Measurements from ENCODE around the gene DOCK11. TPM values are rescaled to one million over a fixed set of nuclear protein-coding genes. Genes with fewer than 3 reads are reported as not detected.

Gene DOCK11
- total RNA-seq, 3 donors from 2014 or later, result 4.5 to 31.6 (median 8.4) TPM

GRCh38 chrX:118508221-118508620 lies 12.6 kb downstream of the DOCK11 start:
- ATAC-seq (no peak), DNase-seq (no peak)
- no peak for TF ChIP-seq CTCF (IDR thresholded peaks at IDR 0.05)
- Histone ChIP-seq H3K4me1 (ENCODE audit: low read depth) (no peaks in the 10 kb centered on the region), H3K4me3 (no peak overlapping the region), H3K36me3 (ENCODE audit: low read depth) (no peaks in the 10 kb centered on the region), H3K9me3 (no peaks in the 10 kb centered on the region)
- intact Hi-C loops (cut with DNase I, micrococcal nuclease), result no loop called here

GRCh38 chrX:118508635-118509034 lies 13.0 kb downstream of the DOCK11 start:
- intact Hi-C loops (cut with DNase I, micrococcal nuclease), result no loop called here
- no peak for TF ChIP-seq CTCF (IDR thresholded peaks at IDR 0.05)
- ATAC-seq, result no peak
- Histone ChIP-seq H3K36me3 (ENCODE audit: low read depth) (no peaks in the 10 kb centered on the region), H3K9me3 (no peaks in the 10 kb centered on the region), H3K4me3 (no peak overlapping the region), H3K4me1 (ENCODE audit: low read depth) (no peaks in the 10 kb centered on the region)
- DNase-seq, result no peak

DNA sequence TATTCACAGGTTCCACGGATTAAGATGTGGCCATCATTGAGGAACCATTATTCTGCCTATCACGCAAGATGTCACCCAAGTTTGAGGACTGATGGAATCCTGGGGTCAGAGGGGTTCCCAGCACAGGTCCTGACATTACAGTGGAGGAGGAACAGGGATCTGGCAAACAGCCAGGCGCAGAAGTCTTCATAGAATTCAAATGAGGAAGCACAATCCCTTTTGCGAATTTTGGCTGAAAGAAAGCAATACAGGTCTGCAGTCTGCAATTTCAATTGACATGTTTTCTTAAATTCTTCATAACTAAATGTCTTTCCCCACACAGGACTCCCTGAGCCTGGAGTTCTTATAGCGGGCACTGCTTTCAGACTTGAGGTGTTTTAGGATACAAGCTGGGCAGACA lies 14.5 kb downstream of the DOCK11 start:
- DNase-seq, result no peak
- no peaks in the 10 kb centered on the region for H3K36me3 ChIP-seq (ENCODE audit: low read depth)
- TF ChIP-seq CTCF (IDR thresholded peaks at IDR 0.05), result no peak
- intact Hi-C loops (cut with DNase I, micrococcal nuclease), result no loop called here
- no peaks in the 10 kb centered on the region for H3K4me1 ChIP-seq (ENCODE audit: low read depth)
- no peak overlapping the region for H3K4me3 ChIP-seq
- H3K9me3 ChIP-seq, result no peaks in the 10 kb centered on the region
- ATAC-seq, result no peak

DNA sequence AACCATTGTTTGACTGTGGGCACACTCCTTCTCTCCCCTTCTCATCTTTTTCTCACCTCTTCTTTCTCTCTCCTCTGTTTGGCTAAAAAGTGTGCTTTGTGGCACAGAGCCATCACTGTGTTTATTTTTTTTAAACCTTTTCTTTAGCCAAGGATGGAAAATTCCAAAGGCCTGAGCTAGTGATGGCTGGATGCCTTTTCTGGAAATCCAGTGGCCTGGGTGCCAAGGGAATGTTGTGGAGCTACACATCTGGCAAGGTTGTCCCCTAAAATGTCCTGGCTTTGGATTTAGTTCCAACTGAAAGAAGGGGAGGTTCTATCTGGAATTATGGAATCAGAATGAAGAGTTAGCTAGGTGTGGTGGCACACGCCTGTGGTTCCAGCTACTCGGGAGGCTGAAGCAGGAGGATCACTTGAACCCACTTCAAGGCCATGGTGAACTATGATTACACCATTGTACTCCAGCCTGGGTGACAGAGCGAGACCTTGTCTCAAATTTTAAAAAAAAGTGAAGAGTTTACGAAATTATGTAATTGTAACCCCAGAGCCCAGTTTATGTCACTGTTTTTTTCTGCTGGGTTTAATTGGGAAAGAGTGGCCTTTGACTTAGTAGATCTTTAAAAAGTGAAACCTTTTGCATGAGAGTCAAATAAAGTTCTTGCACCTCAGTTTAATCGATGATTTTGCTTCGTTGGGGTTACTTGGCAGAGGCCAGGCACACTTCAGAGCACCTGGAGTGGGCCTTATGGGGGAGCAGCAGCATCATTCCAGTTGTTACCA lies 17.7 kb downstream of the DOCK11 start:
- no peaks in the 10 kb centered on the region for H3K4me1 ChIP-seq (ENCODE audit: low read depth)
- no peaks in the 10 kb centered on the region for H3K9me3 ChIP-seq
- ATAC-seq (no peak), DNase-seq (no peak)
- intact Hi-C loops (cut with DNase I, micrococcal nuclease), result no loop called here
- H3K4me3 ChIP-seq, result no peak overlapping the region
- no peak for TF ChIP-seq CTCF (IDR thresholded peaks at IDR 0.05)
- H3K36me3 ChIP-seq (ENCODE audit: low read depth), result no peaks in the 10 kb centered on the region

GRCh38 chrX:118519411-118520215 lies 24.0 kb downstream of the DOCK11 start:
- Histone ChIP-seq H3K4me3 (no peak overlapping the region), H3K36me3 (ENCODE audit: low read depth) (no peaks in the 10 kb centered on the region), H3K4me1 (ENCODE audit: low read depth) (no peaks in the 10 kb centered on the region), H3K9me3 (no peaks in the 10 kb centered on the region)
- intact Hi-C loops (cut with DNase I, micrococcal nuclease), result no loop called here
- TF ChIP-seq CTCF (IDR thresholded peaks at IDR 0.05), result no peak
- no peak for ATAC-seq
- no peak for DNase-seq
